DMS53 treated with DMSO at 0.1 percent for 48 hours (cell line): ENCODE data around the gene DLG2.

Experiments used
- DNase-seq: peaks from one replicate; lab custom pipeline; 2025; ENCODE audit not compliant: unreplicated experiment; lab: John Stamatoyannopoulos, UW

The DLG2 gene

DNA sequence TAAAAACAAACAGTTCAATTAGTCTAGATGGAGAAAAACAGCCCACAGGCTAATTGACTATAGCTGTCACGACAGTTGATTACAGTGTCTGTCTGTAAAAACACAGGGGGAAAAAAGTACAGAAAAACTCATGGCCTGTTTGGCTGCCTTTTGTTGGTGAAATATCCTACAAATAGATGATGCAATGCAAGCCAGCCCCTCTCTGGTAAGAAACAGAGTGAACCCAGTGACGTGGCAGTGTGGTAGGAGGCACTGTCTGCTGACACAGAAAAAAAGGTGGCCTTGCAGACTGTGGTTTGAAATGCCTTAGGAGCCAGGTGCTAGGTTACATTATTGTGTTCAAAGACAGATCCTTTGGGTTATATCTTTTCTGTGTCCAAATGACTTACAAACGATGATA, 1909.6 kb downstream of the DLG2 start:
- no peak for DNase-seq

- no peak for DNase-seq
These were observed 1911.1 kb downstream of the DLG2 start for GRCh38 chr11:83715927-83716535.

DNA sequence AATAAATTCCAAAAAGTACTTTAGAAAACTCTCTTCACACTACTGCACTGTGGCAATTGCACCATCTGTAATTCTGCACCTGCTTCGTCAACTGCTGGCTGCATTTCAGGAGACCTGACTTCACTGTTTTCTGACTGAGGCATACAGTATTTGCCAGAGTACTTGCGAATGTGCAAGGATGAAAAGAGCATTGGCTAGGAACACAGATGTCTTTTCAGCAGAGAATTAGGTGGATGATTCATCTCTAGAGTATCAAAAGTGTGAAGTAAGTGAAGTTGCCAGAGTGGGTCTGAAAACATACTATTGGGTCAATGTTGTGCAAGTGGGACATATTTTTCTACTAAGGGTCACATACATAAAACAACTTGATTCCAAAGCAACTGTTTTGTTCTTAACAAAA, 1913.4 kb downstream of the DLG2 start:
- DNase-seq = no peak

DNA sequence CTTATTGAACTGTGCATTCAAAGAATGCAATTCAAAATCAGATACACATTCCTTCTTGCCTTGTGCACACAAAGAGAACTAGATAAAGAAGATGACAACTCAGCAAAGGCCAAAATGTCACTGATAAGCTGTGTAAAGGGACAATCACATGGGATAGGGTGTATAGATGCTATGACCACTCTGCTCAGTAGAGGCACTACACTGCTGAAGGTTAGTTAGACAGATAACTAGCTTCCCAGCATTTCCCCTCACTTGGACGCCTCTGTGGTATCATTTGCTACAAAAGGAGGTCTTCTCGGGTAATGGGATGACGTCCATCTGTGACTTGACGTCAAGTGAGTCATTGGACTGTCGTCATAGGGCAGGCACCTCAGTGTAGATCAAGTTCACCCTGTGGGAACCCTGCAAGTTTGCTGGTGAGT, 1916.0 kb downstream of the DLG2 start:
- no peak for DNase-seq

DNA sequence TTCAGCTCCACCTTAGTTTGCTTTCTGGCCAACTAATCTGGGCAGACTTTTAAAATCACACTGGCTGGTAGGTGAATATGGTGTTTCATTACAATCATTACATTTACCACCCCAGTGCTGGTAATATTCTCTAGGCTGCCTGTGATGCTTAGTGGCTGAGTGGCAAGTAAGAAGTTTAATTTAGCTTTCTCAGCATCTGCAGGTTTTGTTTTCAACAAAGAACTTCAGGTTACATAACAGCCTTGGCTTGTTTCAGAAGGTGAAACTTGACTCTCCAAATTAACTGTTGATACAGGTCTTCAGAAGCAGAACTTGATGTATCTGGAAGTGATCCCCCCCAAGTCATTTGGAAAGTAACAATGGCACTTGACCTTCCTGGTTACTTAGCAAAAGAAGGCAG, 1917.7 kb downstream of the DLG2 start:
- DNase-seq = no peak

- DNase-seq = no peak
These were observed 1920.6 kb downstream of the DLG2 start for GRCh38 chr11:83706566-83706965.

- DNase-seq = no peak
These were observed 1924.3 kb downstream of the DLG2 start for GRCh38 chr11:83702796-83703195.

- DNase-seq = no peak
These were observed 1929.6 kb downstream of the DLG2 start for GRCh38 chr11:83697518-83697917.

- no peak for DNase-seq
These were observed 1932.1 kb downstream of the DLG2 start for GRCh38 chr11:83695046-83695445.

DNA sequence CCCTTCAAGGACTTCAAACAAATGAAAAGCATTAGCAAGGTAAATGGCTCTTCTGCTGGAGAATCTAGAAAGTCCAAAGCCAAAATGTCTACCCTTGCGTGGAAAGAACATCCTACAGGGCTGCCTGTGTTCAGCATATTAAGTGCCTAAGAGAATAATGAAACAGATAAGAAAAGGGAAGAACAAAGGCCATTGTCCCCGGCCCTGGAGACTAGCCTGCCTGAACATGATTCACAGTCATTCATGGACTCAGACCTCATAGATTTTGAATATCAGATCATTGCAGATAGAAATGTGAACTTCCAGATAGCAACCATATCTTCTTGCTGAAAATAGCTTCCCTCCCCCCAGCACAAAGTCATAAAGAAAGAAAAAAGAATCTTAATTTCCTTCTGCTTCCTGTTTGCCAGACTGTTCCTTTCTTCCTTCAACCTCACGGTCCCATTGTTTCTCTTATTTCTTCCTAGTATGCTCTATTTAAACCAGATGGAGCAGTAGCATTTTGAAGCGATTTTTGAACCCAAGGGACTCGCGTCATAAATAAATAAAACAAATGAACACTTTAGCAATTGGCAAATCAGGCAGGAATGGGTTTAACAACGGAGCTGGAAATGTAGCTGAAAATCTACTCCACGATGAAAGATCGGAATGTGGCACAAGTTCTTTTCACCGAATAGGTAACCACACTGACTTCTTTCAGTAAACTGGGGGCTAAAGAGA, 1932.8 kb downstream of the DLG2 start:
- no peak for DNase-seq

GRCh38 chr11:83693306-83693992, 1933.7 kb downstream of the DLG2 start:
- peak; percentile 81 for DNase-seq

DNA sequence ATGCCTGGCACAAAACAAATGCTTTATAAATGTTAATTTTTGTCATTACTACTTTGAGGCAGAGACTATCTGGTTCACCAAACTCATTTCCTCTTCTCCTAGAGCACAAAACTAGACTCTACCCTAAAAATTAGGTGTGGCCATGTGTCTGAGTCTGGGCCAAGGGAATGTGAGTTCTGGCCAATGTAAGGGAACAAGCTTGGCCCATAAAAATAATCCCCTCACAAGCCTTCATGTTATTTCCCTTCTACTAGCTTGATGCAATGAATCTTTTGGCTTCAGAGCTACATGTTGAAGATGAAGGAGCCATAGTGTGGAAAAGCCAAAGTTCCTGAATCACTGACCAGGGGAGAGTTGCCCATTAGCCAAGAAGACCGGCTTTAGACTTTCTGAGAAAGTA, 1934.5 kb downstream of the DLG2 start:
- no peak for DNase-seq

GRCh38 chr11:83691451-83691950, 1935.6 kb downstream of the DLG2 start:
- no peak for DNase-seq

- no peak for DNase-seq
These were observed 1937.9 kb downstream of the DLG2 start for GRCh38 chr11:83689144-83689780.

- peak; percentile 98 for DNase-seq
These were observed 1939.4 kb downstream of the DLG2 start for GRCh38 chr11:83687787-83688186.

DNA sequence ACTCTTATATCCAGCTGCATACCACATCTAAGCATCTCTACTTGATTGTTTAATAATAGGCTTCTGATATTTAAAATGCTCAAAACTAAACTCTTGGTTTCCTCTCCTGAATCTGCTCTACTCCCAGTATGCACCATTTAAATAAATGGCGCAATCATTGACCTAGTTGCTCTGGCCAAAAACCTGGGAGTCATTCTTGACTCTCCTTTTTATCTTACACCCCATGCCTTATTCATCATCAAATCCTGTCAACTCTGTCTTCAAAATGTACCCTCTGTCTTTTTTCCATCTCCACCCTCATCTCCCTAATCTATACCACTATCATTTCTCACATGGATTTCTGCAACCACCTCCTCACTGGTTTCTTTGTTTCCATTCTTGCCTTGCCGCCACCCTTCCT, 1941.4 kb downstream of the DLG2 start:
- DNase-seq = no peak

GRCh38 chr11:83684071-83684470, 1943.1 kb downstream of the DLG2 start:
- no peak for DNase-seq

GRCh38 chr11:83682611-83682973, 1944.6 kb downstream of the DLG2 start:
- DNase-seq = peak; percentile 61

GRCh38 chr11:83681906-83682610, 1945.1 kb downstream of the DLG2 start:
- no peak for DNase-seq

- peak; percentile 85 for DNase-seq
These were observed 1945.9 kb downstream of the DLG2 start for GRCh38 chr11:83681031-83681781.
